Gastroesophageal sphincter (tissue), 3 donors: Measurements from ENCODE around the gene HECTD4.

Experiments used
- POLR2A ChIP-seq, 2 donors: fragments of 450-650 bp; IDR thresholded peaks; one replicate each; pipeline ENCODE4 v1.6.1; 2017; ENCODE audit warnings: antibody characterized with exemption in 2 of 2, mild to moderate bottlenecking in 2 of 2, moderate library complexity in 1 of 2
- TF ChIP-seq, protein P1 (sequence below), 4 experiments: fragments of 200-600 bp in 2 of 4; fragments of 450-650 bp in 2 of 4; sonication (generic) in 1 of 4; IDR thresholded peaks; one replicate each; pipeline ENCODE4 v1.5.1; 2017 to 2019; ENCODE audit warnings: antibody characterized with exemption in 4 of 4, mild to moderate bottlenecking in 2 of 4, moderate library complexity in 2 of 4

DNA sequence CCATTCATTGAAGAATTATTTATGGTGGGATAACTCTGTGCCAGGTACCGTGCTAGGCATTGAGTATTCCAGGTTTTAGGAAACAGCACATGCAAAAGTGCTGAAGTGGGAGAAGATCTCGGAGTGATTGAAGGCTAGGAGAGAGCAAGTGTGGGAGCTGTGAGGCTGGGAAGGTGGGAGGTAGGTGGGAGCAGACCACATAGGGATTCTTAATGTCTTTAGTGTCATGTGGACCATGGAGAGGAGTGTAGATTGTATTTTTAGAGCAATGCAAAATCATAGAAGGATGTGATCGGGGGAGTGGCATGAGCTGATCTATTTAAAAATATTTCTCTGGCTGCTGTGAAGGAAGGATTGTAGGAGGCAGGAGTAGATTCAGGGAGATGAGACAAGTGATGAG is 41.9 kb upstream of the HECTD4 start:
- no peak for TF ChIP-seq POLR2A (IDR thresholded peaks at IDR 0.05)
- TF ChIP-seq, protein P1, sequence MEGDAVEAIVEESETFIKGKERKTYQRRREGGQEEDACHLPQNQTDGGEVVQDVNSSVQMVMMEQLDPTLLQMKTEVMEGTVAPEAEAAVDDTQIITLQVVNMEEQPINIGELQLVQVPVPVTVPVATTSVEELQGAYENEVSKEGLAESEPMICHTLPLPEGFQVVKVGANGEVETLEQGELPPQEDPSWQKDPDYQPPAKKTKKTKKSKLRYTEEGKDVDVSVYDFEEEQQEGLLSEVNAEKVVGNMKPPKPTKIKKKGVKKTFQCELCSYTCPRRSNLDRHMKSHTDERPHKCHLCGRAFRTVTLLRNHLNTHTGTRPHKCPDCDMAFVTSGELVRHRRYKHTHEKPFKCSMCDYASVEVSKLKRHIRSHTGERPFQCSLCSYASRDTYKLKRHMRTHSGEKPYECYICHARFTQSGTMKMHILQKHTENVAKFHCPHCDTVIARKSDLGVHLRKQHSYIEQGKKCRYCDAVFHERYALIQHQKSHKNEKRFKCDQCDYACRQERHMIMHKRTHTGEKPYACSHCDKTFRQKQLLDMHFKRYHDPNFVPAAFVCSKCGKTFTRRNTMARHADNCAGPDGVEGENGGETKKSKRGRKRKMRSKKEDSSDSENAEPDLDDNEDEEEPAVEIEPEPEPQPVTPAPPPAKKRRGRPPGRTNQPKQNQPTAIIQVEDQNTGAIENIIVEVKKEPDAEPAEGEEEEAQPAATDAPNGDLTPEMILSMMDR (IDR thresholded peaks at IDR 0.05), result no peak
